Measurements from ENCODE around the gene EHMT1. TPM values are rescaled to one million over a fixed set of nuclear protein-coding genes. Genes with fewer than 3 reads are reported as not detected.
A peak's percentile ranks its signal among the peaks of the same experiment; 100 is the strongest.

EHMT1 gene
- total and polyA plus RNA-seq, 2 experiments from 2014 or later = 162 to 177 TPM

DNA sequence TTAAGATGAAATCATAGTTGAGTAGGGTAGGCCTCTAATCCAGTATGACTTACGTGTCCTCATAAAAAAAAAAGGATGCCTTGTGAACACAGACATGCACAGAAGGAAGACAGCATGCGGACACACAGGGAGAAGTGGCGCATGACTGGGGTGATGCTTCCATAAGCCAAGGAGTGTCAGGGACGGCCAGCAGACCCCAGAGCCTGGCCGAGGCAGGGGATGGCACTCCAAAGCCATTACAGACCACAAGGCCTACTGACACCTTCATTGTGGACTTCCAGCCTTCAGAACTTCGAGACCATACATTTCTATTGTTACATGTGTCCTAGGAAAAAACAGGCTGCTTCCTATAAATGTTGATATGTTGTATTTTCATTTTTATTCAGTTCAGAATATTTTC is 19.9 kb downstream of the EHMT1 start:
- ATAC-seq = no peak
- Histone ChIP-seq H3K27me3 (ENCODE audit: insufficient read depth) (no peaks in the 10 kb centered on the region), H2AFZ (no peak overlapping the region), H3K4me2 (no peak overlapping the region), H3K9me2 (ENCODE audit: insufficient read depth) (no peaks in the 10 kb centered on the region), H3K4me1 (ENCODE audit: insufficient read depth) (peaks cover 3% of the 10 kb centered on the region; the same call in 1 of the 2 replicates), H3K36me3 (ENCODE audit: insufficient read depth) (no peaks in the 10 kb centered on the region), H3K79me2 (replicated peaks; ENCODE audit: insufficient read depth) (peaks cover 100% of the 10 kb centered on the region), H3F3A (replicated peaks; ENCODE audit: low read depth) (no peaks in the 10 kb centered on the region; the same call in 1 of the 2 replicates), H3K4me3 (no peak overlapping the region), H4K20me1 (replicated peaks; ENCODE audit: insufficient read depth) (peaks cover 78% of the 10 kb centered on the region), H3K27ac (ENCODE audit: low read depth) (0 out of 2 replicates have a peak overlapping the region, but pooled peaks have one; percentile 39)
- DNase-seq (ENCODE audit: low spot score) = no peak
- Mint-ChIP-seq H3K27me3 (ENCODE audit: insufficient read depth, low read depth, poor library complexity) (peaks cover 3% of the 10 kb centered on the region), H3K36me3 (ENCODE audit: low read depth) (peaks cover 7% of the 10 kb centered on the region), H3K27ac (no peak overlapping the region), H3K4me1 (peaks cover 12% of the 10 kb centered on the region), H3K9me3 (no peaks in the 10 kb centered on the region), H3K4me3 (no peak overlapping the region)
- no peak for TF ChIP-seq JUNB (IDR thresholded peaks at IDR 0.05; ENCODE audit: unreplicated experiment)

DNA sequence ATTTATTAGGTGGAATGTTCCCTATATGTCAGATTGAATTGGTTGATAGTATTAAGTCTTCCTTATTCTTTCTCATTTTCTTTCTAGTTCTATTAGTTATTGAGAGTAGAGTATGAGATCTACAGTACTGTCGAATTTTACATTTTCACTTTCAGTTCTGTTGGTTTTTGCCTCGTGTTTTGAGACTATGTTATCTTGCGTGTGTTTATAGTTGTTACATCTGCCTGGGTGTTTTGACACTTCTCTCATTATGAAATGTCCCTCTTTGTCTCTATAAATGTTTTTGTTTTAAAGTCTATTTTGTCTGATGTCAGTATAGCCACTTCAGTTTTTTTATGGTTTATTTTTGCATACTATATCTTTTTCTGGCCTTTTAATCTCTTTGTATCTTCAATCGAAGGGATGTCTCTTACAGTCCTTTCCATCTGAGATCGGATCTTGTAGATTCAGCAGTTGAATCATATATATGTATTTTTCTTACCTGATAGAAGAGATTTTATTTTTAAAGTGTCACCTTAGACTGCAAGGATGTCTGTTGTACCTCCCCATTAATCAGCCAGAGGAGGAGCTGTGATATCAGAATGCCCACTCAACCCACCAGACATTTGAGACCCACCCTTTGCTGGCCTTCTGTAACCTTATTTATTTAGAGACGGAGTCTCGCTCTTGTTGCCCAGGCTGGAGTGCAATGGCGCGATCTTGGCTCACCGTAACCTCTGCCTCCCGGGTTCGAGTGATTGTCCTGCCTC is 20.7 kb downstream of the EHMT1 start:
- H3K4me3 Mint-ChIP-seq = no peak overlapping the region
- Histone ChIP-seq H3K4me1 (ENCODE audit: insufficient read depth) (no peaks in the 10 kb centered on the region; the same call in 1 of the 2 replicates), H3K9me2 (ENCODE audit: insufficient read depth) (no peaks in the 10 kb centered on the region), H3K27me3 (ENCODE audit: insufficient read depth) (no peaks in the 10 kb centered on the region), H3K27ac (ENCODE audit: low read depth) (peak overlapping the region; percentile 17; the same call in 1 of the 2 replicates), H3K4me3 (no peak overlapping the region), H3F3A (replicated peaks; ENCODE audit: low read depth) (no peaks in the 10 kb centered on the region; the same call in 1 of the 2 replicates), H2AFZ (no peak overlapping the region), H3K36me3 (ENCODE audit: insufficient read depth) (no peaks in the 10 kb centered on the region), H3K4me2 (no peak overlapping the region), H3K79me2 (replicated peaks; ENCODE audit: insufficient read depth) (peaks cover 100% of the 10 kb centered on the region), H4K20me1 (replicated peaks; ENCODE audit: insufficient read depth) (peaks cover 77% of the 10 kb centered on the region)
- DNase-seq (ENCODE audit: low spot score) (no peak), ATAC-seq (no peak)
- H3K36me3 Mint-ChIP-seq (ENCODE audit: low read depth) = peaks cover 10% of the 10 kb centered on the region
- no peak overlapping the region for H3K27ac Mint-ChIP-seq
- peaks cover 7% of the 10 kb centered on the region; the same call in 2 of the 3 replicates for H3K4me1 Mint-ChIP-seq
- H3K9me3 Mint-ChIP-seq = no peaks in the 10 kb centered on the region
- H3K27me3 Mint-ChIP-seq (ENCODE audit: insufficient read depth, low read depth, poor library complexity) = peaks cover 3% of the 10 kb centered on the region
- TF ChIP-seq, protein P1, sequence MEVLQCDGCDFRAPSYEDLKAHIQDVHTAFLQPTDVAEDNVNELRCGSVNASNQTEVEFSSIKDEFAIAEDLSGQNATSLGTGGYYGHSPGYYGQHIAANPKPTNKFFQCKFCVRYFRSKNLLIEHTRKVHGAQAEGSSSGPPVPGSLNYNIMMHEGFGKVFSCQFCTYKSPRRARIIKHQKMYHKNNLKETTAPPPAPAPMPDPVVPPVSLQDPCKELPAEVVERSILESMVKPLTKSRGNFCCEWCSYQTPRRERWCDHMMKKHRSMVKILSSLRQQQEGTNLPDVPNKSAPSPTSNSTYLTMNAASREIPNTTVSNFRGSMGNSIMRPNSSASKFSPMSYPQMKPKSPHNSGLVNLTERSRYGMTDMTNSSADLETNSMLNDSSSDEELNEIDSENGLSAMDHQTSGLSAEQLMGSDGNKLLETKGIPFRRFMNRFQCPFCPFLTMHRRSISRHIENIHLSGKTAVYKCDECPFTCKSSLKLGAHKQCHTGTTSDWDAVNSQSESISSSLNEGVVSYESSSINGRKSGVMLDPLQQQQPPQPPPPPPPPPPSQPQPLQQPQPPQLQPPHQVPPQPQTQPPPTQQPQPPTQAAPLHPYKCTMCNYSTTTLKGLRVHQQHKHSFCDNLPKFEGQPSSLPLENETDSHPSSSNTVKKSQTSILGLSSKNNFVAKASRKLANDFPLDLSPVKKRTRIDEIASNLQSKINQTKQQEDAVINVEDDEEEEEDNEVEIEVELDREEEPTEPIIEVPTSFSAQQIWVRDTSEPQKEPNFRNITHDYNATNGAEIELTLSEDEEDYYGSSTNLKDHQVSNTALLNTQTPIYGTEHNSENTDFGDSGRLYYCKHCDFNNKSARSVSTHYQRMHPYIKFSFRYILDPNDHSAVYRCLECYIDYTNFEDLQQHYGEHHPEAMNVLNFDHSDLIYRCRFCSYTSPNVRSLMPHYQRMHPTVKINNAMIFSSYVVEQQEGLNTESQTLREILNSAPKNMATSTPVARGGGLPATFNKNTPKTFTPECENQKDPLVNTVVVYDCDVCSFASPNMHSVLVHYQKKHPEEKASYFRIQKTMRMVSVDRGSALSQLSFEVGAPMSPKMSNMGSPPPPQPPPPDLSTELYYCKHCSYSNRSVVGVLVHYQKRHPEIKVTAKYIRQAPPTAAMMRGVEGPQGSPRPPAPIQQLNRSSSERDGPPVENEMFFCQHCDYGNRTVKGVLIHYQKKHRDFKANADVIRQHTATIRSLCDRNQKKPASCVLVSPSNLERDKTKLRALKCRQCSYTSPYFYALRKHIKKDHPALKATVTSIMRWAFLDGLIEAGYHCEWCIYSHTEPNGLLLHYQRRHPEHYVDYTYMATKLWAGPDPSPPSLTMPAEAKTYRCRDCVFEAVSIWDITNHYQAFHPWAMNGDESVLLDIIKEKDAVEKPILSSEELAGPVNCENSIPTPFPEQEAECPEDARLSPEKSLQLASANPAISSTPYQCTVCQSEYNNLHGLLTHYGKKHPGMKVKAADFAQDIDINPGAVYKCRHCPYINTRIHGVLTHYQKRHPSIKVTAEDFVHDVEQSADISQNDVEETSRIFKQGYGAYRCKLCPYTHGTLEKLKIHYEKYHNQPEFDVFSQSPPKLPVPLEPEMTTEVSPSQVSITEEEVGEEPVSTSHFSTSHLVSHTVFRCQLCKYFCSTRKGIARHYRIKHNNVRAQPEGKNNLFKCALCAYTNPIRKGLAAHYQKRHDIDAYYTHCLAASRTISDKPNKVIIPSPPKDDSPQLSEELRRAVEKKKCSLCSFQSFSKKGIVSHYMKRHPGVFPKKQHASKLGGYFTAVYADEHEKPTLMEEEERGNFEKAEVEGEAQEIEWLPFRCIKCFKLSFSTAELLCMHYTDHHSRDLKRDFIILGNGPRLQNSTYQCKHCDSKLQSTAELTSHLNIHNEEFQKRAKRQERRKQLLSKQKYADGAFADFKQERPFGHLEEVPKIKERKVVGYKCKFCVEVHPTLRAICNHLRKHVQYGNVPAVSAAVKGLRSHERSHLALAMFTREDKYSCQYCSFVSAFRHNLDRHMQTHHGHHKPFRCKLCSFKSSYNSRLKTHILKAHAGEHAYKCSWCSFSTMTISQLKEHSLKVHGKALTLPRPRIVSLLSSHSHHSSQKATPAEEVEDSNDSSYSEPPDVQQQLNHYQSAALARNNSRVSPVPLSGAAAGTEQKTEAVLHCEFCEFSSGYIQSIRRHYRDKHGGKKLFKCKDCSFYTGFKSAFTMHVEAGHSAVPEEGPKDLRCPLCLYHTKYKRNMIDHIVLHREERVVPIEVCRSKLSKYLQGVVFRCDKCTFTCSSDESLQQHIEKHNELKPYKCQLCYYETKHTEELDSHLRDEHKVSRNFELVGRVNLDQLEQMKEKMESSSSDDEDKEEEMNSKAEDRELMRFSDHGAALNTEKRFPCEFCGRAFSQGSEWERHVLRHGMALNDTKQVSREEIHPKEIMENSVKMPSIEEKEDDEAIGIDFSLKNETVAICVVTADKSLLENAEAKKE (CRISPR knock-in tag; IDR thresholded peaks at IDR 0.05) = no peak
- TF ChIP-seq STAT1 (IDR thresholded peaks at IDR 0.05; ENCODE audit: unreplicated experiment) (no peak), JUNB (IDR thresholded peaks at IDR 0.05; ENCODE audit: unreplicated experiment) (no peak), ZNF114 (CRISPR knock-in tag; IDR thresholded peaks at IDR 0.05) (no peak), NANOG (IDR thresholded peaks at IDR 0.05; ENCODE audit: borderline replicate concordance) (no peak), ZNF331 (CRISPR knock-in tag; IDR thresholded peaks at IDR 0.05; ENCODE audit: low read depth) (no peak)
- TF ChIP-seq, protein P2, sequence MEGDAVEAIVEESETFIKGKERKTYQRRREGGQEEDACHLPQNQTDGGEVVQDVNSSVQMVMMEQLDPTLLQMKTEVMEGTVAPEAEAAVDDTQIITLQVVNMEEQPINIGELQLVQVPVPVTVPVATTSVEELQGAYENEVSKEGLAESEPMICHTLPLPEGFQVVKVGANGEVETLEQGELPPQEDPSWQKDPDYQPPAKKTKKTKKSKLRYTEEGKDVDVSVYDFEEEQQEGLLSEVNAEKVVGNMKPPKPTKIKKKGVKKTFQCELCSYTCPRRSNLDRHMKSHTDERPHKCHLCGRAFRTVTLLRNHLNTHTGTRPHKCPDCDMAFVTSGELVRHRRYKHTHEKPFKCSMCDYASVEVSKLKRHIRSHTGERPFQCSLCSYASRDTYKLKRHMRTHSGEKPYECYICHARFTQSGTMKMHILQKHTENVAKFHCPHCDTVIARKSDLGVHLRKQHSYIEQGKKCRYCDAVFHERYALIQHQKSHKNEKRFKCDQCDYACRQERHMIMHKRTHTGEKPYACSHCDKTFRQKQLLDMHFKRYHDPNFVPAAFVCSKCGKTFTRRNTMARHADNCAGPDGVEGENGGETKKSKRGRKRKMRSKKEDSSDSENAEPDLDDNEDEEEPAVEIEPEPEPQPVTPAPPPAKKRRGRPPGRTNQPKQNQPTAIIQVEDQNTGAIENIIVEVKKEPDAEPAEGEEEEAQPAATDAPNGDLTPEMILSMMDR (conservative IDR thresholded peaks at IDR 0.05; ENCODE audit: low read depth in 2 of 2) = no peak
- TF ChIP-seq, protein P3, sequence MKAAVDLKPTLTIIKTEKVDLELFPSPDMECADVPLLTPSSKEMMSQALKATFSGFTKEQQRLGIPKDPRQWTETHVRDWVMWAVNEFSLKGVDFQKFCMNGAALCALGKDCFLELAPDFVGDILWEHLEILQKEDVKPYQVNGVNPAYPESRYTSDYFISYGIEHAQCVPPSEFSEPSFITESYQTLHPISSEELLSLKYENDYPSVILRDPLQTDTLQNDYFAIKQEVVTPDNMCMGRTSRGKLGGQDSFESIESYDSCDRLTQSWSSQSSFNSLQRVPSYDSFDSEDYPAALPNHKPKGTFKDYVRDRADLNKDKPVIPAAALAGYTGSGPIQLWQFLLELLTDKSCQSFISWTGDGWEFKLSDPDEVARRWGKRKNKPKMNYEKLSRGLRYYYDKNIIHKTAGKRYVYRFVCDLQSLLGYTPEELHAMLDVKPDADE (IDR thresholded peaks at IDR 0.05) = no peak
